Erythroblast (primary cell): Measurements from ENCODE around the gene EPHB1.

Experiments used
- GATA1 ChIP-seq: IDR thresholded peaks from 2 replicates; pipeline ENCODE4 v1.6.1; 2011; ENCODE audit warnings: low read depth, mild to moderate bottlenecking, control low read depth, low read length, moderate library complexity
- POLR2A ChIP-seq: IDR thresholded peaks from 2 replicates; pipeline ENCODE4 v1.6.1; 2011; ENCODE audit warnings: mild to moderate bottlenecking, low read length

DNA sequence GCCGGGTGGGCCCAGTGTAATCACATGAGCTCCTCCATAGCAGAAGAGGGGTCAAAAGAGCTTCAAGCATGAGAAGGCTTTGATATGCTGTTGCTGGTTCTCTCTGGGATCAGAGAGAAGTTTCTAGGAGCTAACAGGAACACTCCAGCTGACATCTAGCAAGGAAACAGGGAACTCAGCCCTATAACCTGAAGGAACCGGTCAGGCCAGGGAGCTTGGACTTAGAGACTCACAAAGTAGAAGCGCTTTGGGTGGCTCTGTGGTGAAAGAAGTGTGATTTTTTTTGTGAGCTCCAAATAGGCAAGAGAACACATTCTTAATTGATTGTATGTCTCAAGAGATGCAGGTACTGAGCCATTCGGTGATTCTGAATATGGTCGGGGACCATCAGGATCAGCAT is 26.2 kb upstream of the EPHB1 start:
- TF ChIP-seq POLR2A (no peak), GATA1 (no peak)
